ENCODE measurements around the gene STARD13. TPM values are rescaled to one million over a fixed set of nuclear protein-coding genes. Genes with fewer than 3 reads are reported as not detected.

Gene STARD13
- total RNA-seq, 1 experiment from 2014 or later = 2.3 TPM

GRCh38 chr13:33228648-33229445 is 56.7 kb downstream of the STARD13 start:
- DNase-seq (ENCODE audit: low spot score) = peak; percentile 83

- DNase-seq (ENCODE audit: low spot score) = no peak
Measured at GRCh38 chr13:33227927-33228647, 57.5 kb downstream of the STARD13 start.

GRCh38 chr13:33224686-33225085 is 60.9 kb downstream of the STARD13 start:
- DNase-seq (ENCODE audit: low spot score) = no peak

- no peak for DNase-seq (ENCODE audit: low spot score)
Measured at GRCh38 chr13:33224191-33224590, 61.4 kb downstream of the STARD13 start.

- DNase-seq (ENCODE audit: low spot score) = no peak
Measured at GRCh38 chr13:33219926-33220325, 65.6 kb downstream of the STARD13 start.

- peak; percentile 86 for DNase-seq (ENCODE audit: low spot score)
Measured at GRCh38 chr13:33218426-33218825, 67.1 kb downstream of the STARD13 start.

GRCh38 chr13:33218020-33218419 is 67.5 kb downstream of the STARD13 start:
- DNase-seq (ENCODE audit: low spot score) = peak; percentile 97

GRCh38 chr13:33217256-33217655 is 68.3 kb downstream of the STARD13 start:
- no peak for DNase-seq (ENCODE audit: low spot score)

- no peak for DNase-seq (ENCODE audit: low spot score)
Measured at GRCh38 chr13:33213797-33214196, 71.8 kb downstream of the STARD13 start.

- DNase-seq (ENCODE audit: low spot score) = no peak
Measured at GRCh38 chr13:33213024-33213768, 72.4 kb downstream of the STARD13 start.

GRCh38 chr13:33212396-33212795 is 73.2 kb downstream of the STARD13 start:
- DNase-seq (ENCODE audit: low spot score) = no peak

- DNase-seq (ENCODE audit: low spot score) = no peak
Measured at GRCh38 chr13:33210090-33210489, 75.5 kb downstream of the STARD13 start.

- peak; percentile 54 for DNase-seq (ENCODE audit: low spot score)
Measured at GRCh38 chr13:33208290-33209220, 77.0 kb downstream of the STARD13 start.

GRCh38 chr13:33207615-33207961 is 78.0 kb downstream of the STARD13 start:
- no peak for DNase-seq (ENCODE audit: low spot score)

GRCh38 chr13:33206945-33207614 is 78.5 kb downstream of the STARD13 start:
- no peak for DNase-seq (ENCODE audit: low spot score)

- DNase-seq (ENCODE audit: low spot score) = no peak
Measured at GRCh38 chr13:33206425-33206824, 79.1 kb downstream of the STARD13 start.

- no peak for DNase-seq (ENCODE audit: low spot score)
Measured at GRCh38 chr13:33205804-33206221, 79.7 kb downstream of the STARD13 start.

GRCh38 chr13:33205224-33205623 is 80.3 kb downstream of the STARD13 start:
- DNase-seq (ENCODE audit: low spot score) = no peak

GRCh38 chr13:33204130-33204927 is 81.2 kb downstream of the STARD13 start:
- DNase-seq (ENCODE audit: low spot score) = no peak
